CD4-positive, alpha-beta T cell treated with Interleukin-2 at 100 ng/mL for 4 hours (primary cell): ENCODE results near the gene HSPA13.
"Not testable (repeated sequence)": the region's sequence is repeated elsewhere in the genome, so short reads cannot be mapped to it uniquely, and the experiment has no call there.

ENCODE experiments used
- DNase-seq: peaks from one replicate; pipeline ENCODE4 v3.0.0-alpha.2; 2020; ENCODE audit warnings: low spot score

HSPA13 gene, protein sequence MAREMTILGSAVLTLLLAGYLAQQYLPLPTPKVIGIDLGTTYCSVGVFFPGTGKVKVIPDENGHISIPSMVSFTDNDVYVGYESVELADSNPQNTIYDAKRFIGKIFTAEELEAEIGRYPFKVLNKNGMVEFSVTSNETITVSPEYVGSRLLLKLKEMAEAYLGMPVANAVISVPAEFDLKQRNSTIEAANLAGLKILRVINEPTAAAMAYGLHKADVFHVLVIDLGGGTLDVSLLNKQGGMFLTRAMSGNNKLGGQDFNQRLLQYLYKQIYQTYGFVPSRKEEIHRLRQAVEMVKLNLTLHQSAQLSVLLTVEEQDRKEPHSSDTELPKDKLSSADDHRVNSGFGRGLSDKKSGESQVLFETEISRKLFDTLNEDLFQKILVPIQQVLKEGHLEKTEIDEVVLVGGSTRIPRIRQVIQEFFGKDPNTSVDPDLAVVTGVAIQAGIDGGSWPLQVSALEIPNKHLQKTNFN

DNA sequence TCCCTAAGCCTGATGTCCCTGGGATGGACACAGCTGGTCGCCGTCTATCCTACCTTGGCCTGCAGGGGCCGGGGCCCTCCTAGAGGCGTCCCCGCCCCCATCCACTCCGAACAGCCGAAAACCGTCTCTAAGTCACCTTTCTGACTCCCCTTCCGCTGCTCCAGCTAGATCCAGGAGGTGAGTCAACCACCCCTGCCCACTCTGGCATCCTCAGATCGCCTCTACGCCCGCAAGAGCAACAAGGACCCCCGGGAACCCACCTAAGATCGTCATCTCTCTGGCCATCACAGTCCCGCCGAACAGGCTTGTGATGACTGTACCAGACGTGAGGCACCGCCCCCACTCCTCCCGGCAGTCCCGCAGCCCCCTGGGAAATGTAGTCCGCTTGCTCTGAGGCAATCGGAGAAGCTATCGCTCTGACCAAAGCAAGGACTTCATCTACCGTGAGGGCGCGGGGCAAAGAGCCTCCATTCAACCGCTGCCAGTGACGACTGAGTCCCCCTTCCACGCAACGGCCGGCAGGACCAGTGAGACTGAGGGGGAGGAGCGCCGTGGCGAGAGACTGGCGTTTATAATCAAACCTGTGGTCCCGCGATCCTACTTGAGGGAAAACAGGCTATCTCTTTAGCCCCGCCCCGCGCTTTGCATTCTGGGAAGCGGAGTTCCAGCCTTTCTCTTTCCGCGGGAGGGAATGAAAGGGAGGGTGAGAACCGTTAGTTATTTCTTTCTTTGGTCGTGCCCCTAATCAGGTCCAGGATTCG lies at the start of gene HSPA13:
Gene HSPA13 (minus strand): TSS at position 312 of the 761 bp plus-strand sequence. CDS start 27 bp downstream, at position 285.
- DNase-seq, result peak; percentile 99

DNA sequence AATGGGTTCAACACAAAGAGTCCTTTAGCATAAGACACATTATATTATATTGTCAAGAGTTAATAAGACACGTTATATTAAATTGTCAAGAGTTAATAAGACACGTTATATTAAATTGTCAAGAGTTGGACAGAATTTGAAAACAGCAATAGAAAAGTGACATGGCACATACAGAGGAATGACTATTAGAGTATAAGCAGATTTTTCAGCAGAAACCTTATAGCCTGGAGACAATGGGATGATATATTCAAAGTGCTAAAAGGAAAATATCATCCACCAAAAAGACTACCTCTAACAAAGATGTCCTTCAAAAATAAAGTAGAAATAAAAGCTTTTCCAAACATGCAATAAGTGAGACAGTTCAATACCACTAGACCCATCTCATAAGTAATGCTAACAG lies 36.0 kb upstream of the HSPA13 start:
- DNase-seq, result no peak

DNA sequence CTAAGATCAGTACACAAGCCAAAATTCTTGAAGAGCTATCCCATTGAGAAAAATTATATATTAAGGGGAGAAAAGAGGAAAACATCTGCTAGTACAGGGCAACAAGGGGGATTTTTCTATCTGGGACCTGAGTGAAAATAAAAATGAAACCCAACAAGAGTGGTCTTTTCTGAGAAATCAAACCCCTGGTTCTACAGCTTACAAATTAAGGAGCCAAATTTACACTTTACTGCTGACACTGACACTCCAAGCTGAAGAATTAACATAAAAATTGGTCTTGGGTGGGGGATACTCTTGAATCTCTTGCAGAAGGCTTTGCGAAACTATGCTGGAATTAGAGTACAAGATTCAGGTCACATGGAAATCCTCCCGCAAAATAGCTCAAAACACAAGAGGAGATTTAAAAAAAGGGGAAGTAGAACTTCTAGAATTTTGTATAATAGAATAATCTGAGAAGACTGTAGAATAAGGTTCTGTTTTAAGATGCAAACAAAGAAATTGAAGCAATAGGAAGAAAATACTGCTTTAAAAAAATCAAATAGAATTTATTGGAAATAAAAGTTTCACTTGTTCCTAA lies 32.1 kb upstream of the HSPA13 start:
- DNase-seq, result no peak

DNA sequence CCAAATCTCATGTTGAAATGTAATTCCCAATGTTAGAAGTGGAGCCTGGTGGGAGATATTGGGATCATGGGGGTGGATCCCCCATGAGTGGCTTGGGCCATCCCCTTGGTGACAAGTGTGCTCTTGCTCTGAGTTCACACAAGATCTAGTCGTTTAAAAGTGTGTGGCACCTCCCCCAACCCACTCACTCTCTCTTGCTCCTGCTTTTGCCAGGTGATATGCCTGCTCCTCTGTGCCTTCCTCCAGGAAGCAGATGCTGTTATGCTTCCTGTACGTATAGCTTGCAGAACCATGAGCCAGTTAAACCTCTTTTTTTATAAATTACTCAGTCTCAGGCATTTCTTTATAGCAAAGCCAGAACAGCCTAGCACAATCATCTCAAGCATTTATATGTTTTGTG lies 23.0 kb upstream of the HSPA13 start:
- no peak for DNase-seq

DNA sequence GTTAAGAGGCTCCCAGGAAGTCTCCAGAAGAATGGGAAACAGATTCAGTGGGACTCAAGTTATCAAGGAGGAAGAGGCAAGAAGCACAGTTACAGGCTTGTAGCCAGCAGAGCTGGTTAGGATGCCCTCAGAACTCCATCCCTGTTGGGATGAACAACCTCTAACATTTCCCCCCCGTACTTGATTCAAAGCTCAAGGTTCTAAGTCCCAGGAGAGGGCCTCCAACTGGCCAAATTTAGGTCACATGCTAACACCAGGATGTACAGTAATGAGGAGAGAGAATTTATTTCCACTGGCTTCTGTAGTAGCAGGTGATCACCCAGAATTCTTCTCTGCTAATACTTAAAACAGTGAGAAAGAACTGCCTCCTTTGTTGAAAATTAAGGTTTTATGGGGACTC lies 22.3 kb upstream of the HSPA13 start:
- no peak for DNase-seq

DNA sequence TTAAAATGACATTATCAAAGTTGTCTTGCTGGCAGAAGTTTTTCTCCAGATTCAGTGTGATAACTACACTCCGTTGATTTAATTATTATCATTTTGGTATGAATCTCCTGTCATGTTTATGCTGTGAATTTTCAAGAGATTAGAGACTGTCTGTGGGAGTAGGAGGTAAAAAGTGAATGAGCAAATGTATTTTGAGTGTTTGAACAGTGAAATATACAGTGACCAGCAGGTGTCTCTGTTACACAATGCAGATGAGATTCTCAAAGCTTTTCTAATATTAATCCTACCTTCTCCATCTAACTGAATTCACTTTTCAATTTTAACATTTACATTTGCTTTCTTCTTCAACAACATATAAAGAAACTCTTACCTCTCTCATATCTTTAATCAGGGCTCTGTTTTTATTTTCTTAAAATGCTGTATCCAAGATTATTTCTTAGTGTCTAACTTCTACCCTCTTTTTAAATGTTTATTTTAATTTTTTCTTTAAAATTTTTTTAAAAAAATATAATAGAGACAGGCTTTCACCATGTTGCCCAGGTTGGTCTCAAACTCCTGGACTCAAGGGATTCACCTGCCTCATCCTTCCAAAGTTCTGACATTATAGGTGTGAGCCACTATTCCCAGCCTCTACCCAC lies 20.9 kb upstream of the HSPA13 start:
- peak; percentile 51 for DNase-seq

DNA sequence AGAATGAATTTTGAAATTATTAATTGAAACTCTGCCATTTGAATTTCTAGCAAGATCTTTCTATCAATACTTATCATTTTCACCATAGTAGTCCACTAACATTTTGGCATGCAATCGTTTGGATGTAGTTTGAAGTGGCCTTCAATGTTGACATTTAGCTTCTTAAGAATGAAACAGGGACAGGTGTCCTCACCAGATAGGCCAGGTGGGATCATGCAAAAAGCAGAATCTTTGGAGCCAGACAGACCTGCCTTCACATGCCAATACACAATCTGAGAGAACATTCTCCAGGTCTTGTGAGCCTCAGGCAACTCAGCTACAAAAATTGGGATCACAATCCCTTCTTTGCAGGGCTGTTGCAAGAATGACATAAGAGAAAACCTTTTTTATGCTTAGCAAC lies 18.3 kb upstream of the HSPA13 start:
- DNase-seq, result no peak

DNA sequence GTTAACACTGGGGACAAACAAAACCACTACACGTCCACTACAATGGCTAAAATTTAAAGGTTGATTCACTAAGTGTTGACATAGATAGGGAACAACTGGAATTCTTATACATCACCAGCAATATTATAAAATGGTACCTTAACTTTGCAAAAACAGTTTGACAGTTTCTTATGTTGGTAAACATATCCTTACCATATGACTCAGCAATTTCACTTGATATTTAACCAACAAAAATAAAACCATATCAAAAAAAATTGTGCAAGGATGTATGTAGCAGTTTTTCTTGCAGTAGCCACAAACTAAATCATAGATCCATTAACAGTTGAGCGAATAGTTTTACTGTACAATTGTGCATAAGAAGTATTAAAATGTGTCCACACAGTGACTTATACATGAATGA lies 5.3 kb upstream of the HSPA13 start:
- DNase-seq, result no peak

DNA sequence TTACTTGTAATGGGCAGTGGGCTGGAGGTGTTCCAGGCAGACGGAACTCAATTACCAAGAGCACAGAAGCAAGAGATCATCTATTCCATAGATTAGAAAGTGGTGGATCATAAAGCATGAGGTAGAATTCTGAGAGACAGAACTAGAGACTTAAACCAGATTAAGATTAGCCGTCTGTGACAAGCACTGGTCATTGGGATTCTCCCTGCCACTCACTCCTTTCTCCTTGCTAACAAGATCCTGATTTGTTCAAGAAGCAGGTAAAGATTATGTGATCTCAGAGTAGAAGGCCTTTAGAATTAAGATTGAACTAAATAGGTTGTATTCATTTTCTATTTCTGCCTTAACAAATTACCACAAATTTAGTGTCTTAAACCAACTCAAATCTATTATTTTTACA lies 1.5 kb upstream of the HSPA13 start:
- DNase-seq, result no peak

DNA sequence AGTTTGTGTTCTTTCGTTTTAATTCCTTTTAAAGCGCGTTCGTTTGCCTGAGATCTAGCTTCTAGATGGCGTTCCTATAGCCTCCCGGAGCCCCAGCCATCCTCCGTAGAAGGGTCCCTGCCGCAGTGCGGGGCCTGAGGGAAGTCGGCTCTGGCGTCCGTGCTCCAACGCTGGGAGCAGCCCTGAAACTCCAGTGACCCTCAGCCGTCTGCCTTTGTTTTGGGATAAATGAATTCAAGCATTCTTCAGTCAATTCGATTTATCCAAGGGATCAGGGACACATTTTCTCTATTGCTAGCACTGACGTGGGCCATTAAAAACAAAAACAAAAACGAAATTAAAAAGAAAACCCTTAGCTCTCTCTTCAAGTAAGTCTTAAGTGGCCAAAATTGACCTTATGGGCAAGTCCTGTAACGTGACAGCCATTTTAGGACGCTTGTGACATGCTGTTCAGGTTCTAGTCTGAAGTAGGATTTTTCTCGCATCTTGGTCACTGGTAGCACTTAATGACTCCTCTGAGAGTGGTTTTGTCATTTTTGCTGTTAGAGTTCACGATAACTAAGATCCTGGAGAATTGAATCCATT lies 742 bp upstream of the HSPA13 start:
- peak; percentile 12 for DNase-seq

DNA sequence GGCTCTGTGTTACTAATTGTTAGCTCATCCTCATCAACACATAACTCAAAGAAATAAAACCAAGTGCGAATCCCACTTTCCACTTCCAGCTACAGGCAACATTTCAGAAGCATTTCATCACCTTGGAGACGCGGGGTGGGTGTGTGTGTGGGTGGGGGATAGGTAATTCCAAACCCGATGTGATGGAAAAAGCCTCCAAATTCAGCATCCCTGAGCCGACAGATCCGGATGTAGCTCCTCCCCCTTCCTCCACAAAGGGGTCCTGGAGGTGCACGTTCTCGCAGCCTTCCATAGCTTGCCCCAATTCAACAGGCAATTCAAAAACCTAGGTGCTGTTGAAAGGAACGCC lies 486 bp downstream of the HSPA13 start:
- DNase-seq, result peak; percentile 26

DNA sequence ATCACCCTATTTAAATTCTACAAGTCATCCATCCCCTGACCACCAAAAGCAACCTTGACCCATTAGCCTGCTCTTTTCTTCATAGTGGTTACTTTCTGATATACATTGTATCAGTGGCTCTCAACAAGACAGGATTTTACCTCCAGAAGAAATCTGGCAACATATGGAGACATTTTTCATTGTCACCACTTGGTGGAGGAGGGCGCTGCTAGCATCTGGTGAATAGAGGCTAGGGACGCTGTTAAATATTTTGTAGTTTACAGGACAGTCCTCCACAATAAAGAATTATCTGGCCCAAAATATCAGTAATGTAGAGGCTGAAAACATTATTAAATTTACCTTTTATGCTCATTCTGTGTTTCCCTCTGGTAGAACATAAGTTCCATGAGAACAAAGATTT lies 6.1 kb downstream of the HSPA13 start:
- DNase-seq, result no peak

DNA sequence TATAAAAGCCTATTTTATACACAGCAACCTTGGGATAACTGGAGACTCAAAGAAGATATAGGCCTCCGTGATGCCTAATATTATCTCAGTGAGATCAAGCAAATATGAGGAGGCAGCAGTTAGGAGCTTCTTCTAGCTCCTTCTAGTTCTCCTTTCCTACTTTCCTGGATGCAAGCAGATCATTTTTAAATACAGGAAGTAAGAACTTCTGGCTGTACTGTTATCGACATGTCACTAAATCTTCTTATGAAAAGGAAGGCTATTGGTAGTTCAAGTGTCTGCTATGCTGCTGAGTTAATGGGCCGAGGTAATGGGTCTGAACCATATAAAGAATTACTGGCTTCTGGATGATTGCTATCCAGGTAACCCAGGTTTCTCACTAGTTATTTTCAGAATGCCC lies 15.9 kb downstream of the HSPA13 start:
- no peak for DNase-seq

DNA sequence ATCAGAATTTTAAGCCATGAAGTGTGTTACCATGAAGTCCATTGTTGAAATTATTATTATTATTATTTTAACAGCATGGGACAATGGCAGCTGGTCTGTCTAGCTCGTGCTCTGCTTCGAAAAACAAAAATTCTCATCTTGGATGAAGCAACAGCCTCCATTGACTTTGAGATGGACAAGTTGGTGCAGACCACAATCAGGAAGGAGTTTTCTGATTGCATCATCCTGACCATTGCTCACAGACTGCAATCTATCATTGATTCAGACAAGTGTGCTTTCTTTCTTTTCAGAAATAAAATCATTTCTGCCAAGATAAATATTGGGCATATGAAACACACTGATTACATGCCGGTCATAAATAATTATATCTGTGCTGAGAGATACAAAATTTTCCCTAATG lies 21.0 kb downstream of the HSPA13 start:
- no peak for DNase-seq

DNA sequence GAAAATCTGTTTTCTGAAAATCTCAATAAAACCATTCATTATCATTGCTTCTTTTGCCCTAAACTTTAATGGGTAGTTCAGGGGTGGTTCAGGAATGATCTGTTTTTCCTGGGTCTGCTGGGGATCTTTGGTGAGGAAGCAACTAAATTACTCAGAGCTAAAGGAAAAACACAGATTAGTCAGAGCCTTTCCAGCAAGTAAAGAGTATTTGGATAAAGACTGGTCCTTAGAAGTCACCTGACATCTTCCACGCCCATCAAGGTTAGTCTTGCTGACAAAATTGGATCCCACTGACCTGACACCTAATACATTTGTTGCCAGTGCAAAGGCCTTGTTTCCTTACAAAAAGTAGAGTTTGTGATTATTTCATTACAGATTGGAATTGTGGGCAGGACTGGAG lies 24.2 kb downstream of the HSPA13 start:
- DNase-seq, result no peak

DNA sequence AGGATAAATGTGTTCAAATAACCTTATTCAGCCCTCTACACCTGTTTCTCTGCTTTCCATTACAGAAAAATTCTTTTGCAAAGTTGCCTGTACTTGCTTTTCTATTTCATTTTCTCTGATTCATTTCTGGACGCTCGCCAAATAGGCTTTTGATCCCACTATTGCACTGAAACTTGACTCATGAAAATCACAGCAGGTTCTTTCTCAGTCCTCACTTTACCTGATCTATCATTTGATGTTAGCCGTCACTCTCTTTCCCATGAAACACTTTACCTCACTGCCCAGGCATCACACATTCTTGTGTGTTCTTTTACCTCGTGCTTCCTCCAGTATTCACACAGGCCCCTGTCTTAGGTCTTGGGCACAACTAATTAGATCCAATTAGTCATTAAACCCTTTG lies 26.2 kb downstream of the HSPA13 start:
- DNase-seq, result no peak

DNA sequence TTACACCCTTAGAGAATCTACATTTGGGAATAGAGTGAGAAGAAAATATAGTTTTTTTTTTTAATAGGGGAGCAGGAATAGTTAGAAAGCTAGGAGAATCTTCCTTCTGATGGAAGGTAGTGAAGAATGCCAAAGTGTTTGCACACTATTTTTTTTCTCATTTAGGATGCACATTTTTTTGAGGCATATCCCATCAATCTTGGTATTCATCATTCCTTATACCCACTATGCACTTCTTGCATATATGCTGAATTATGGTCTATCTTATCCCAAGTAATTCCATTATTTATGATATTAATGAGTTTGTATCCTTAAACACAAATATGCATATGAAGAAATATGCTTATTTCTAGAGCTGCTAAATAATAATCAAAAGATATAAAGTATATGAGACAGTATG lies 28.4 kb downstream of the HSPA13 start:
- DNase-seq, result no peak

DNA sequence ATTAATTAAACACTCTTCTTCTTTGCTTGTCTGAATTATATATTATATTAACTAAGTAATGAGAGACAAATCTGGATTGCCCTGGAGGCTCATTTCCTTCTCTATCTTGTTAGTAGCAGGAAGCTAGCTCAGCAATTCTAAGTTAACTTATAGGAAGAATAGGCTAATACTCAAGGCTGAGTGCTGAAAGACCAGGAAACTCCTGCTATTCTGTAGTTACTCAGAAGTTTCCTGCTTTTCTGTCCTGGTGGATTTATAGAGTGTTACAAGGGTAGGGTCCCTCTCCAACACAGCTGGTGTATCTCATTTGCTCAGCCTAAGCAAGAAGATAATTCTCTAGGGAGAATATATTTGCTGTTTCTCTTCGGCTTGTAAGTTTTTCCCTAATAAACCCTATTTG lies 29.2 kb downstream of the HSPA13 start:
- no peak for DNase-seq

DNA sequence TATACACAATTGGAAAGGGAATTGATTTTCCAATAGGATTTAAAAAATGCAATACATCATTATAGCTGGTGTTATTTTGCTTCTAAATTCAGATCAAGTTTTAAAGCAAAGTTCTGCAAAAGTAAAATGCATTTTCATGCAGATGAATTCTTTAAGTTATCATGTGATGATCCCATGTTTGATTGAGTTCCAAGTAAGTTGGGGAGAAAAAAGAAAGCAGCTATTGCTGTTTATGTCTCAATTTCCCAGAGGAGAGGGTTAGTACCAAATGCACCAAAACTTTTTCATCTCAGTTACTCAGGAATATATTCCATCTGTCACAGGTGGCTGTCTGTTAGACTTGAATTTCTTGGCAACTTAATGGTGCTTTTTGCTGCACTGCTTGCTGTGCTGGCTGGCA lies 29.7 kb downstream of the HSPA13 start:
- no peak for DNase-seq

DNA sequence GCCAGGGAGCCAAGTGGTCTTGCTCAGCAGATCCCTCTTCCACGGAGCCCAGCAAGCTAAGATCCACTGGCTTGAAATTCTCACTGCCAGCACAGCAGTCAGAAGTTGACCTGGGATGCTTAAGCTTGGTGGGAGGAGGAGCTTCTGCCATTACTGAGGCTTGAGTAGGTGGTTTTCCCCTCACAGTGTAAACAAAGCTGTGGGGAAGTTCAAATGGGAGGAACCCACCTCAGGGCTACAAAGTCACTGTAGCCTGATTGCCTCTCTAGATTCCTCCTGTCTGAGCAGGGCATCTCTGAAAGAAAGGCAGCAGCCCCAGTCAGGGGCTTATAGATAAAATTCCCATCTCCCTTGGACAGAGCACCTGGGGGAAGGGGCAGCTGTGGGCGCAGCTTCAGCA lies 55.6 kb downstream of the HSPA13 start:
- DNase-seq, result not testable (repeated sequence)

DNA sequence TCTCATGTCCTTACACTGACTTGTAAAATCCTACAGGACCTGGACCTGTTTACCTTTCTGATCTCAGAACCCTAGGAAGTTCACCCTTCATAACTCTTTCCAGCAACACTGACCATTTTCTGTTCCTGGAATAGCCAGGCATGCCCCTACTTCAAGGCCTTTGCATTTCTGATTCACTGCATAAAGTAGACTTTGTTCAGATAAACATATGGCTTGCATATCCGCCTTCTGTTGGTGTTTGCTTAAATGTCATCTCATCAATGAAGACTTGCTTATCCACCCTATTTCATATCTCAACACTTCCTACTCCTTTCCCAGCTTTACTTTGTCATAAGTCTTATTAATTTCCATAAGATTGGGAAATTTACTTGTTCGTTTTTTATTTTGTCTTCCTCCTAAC lies 57.4 kb downstream of the HSPA13 start:
- DNase-seq, result no peak
